HUES48 (cell line): ENCODE data around the gene CERKL.

Experiments
- H3K27ac ChIP-seq: one replicate; pipeline ENCODE4 v1.7.0; 2013; ENCODE audit warnings: low read depth, low read length, inconsistent platforms
- H3K27me3 ChIP-seq: 2 replicates; pipeline ENCODE4 v1.6.1; 2013; ENCODE audit warnings: mild to moderate bottlenecking, low read length; ENCODE audit not compliant: control insufficient read depth, insufficient read depth
- H3K36me3 ChIP-seq: 2 replicates; pipeline ENCODE4 v1.6.1; 2013; ENCODE audit warnings: low read length; ENCODE audit not compliant: control insufficient read depth, insufficient read depth
- H3K4me1 ChIP-seq: 2 replicates; pipeline ENCODE4 v1.6.1; 2013; ENCODE audit warnings: mild to moderate bottlenecking, low read length; ENCODE audit not compliant: control insufficient read depth, insufficient read depth
- H3K4me3 ChIP-seq: 2 replicates; pipeline ENCODE4 v1.5.1; 2013; ENCODE audit warnings: mild to moderate bottlenecking, low read depth, low read length
- H3K9ac ChIP-seq: 2 replicates; pipeline ENCODE4 v1.6.1; 2013; ENCODE audit warnings: mild to moderate bottlenecking, low read depth, low read length, moderate library complexity
- H3K9me3 ChIP-seq: 2 replicates; pipeline ENCODE4 v1.6.1; 2013; ENCODE audit warnings: low read length; ENCODE audit not compliant: control insufficient read depth, insufficient read depth

The CERKL gene

DNA sequence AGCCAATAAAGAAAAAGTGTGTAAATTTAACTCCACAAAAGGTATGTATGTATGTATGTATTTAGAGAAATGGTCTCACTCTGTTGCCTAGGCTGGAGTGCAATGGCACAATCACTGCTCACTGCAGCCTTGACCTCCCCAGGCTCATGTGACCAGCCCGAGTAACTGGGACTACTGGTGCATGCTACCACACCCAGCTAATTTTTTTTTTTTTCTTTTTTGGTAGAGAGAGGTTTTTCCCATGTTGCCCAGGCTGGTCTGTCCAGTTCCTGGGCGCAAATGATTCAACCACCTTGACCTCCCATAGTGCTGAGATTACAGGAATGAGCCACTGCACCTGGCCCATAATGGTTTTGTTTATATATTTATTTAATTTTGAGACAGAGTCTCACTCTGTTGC lies 67.1 kb downstream of the CERKL start:
- peaks cover 11% of the 10 kb centered on the region for H3K4me1 ChIP-seq
- no peak overlapping the region for H3K4me3 ChIP-seq
- H3K27me3 ChIP-seq: no peaks in the 10 kb centered on the region
- no peak overlapping the region for H3K27ac ChIP-seq
- H3K36me3 ChIP-seq: no peaks in the 10 kb centered on the region
- H3K9me3 ChIP-seq: no peaks in the 10 kb centered on the region
- H3K9ac ChIP-seq: no peak overlapping the region

GRCh38 chr2:181588546-181588945 lies 68.4 kb downstream of the CERKL start:
- H3K4me1 ChIP-seq: peaks cover 11% of the 10 kb centered on the region
- H3K36me3 ChIP-seq: no peaks in the 10 kb centered on the region
- H3K27ac ChIP-seq: no peak overlapping the region

GRCh38 chr2:181586569-181587081 lies 70.3 kb downstream of the CERKL start:
- H3K27ac ChIP-seq: no peak overlapping the region
- H3K4me3 ChIP-seq: no peak overlapping the region

More at GRCh38 chr2:181588546-181588945, 68.4 kb downstream of the CERKL start:
- Histone ChIP-seq H3K9me3 (no peaks in the 10 kb centered on the region), H3K4me3 (no peak overlapping the region), H3K27me3 (no peaks in the 10 kb centered on the region), H3K9ac (no peak overlapping the region)

GRCh38 chr2:181585732-181586131 lies 71.2 kb downstream of the CERKL start:
- Histone ChIP-seq H3K36me3 (no peaks in the 10 kb centered on the region), H3K27ac (no peak overlapping the region), H3K4me1 (peaks cover 11% of the 10 kb centered on the region), H3K9ac (no peak overlapping the region), H3K4me3 (no peak overlapping the region), H3K9me3 (no peaks in the 10 kb centered on the region), H3K27me3 (no peaks in the 10 kb centered on the region)

More at GRCh38 chr2:181586569-181587081, 70.3 kb downstream of the CERKL start:
- peaks cover 11% of the 10 kb centered on the region for H3K4me1 ChIP-seq
- no peaks in the 10 kb centered on the region for H3K36me3 ChIP-seq
- H3K27me3 ChIP-seq: no peaks in the 10 kb centered on the region
- H3K9ac ChIP-seq: no peak overlapping the region
- H3K9me3 ChIP-seq: no peaks in the 10 kb centered on the region

- H3K36me3 ChIP-seq: no peaks in the 10 kb centered on the region
- H3K27me3 ChIP-seq: no peaks in the 10 kb centered on the region
- no peak overlapping the region for H3K27ac ChIP-seq
- no peak overlapping the region for H3K9ac ChIP-seq
- H3K4me1 ChIP-seq: 0 out of 2 replicates have a peak, but pooled peaks cover under 1% of the 10 kb centered on the region
- no peaks in the 10 kb centered on the region for H3K9me3 ChIP-seq
- no peak overlapping the region for H3K4me3 ChIP-seq
These were observed 75.4 kb downstream of the CERKL start for GRCh38 chr2:181581534-181581933.

DNA sequence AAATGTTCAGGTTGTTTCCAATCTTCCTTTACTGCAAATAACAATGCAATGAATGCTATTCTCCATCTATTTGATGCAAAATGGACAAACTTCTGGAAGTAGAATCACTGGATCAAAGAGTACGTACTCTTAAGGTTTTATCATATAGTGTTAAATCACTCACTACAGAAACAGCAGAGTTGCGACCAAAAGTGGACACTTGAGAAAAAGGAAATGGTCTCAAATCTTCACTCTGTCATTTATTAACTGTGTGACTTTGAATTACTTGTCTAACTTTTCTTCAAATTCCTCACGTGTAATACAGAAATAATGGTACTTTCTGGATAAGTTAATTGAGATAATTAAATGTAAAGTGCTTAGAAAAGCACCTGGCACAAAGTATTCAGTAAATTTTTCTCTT lies 78.1 kb downstream of the CERKL start:
- Histone ChIP-seq H3K9ac (no peak overlapping the region), H3K4me1 (no peaks in the 10 kb centered on the region), H3K36me3 (no peaks in the 10 kb centered on the region), H3K27me3 (no peaks in the 10 kb centered on the region), H3K9me3 (no peaks in the 10 kb centered on the region), H3K4me3 (no peak overlapping the region), H3K27ac (no peak overlapping the region)

DNA sequence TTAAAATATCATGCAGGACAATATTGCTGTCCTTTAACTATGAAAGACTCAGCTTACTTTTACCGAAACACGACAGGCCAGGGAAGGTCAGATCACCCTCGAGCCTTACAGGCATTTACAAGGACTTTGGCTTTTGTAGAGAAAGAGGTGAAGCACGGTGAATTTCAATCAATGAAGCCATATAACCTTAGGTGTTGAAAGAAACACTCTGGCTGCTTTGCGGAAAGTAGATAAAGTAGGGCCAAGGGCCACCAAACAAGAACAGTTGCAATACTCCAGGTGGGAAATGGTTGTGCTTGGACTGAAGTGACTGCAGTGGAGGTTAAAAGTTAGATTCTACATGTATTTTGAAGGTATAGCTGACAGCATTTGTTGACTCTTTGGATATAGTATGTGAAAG lies 80.5 kb downstream of the CERKL start:
- H3K27ac ChIP-seq: no peak overlapping the region
- no peaks in the 10 kb centered on the region for H3K4me1 ChIP-seq
- H3K27me3 ChIP-seq: no peaks in the 10 kb centered on the region
- H3K36me3 ChIP-seq: no peaks in the 10 kb centered on the region
- no peaks in the 10 kb centered on the region for H3K9me3 ChIP-seq
- no peak overlapping the region for H3K4me3 ChIP-seq
- no peak overlapping the region for H3K9ac ChIP-seq

DNA sequence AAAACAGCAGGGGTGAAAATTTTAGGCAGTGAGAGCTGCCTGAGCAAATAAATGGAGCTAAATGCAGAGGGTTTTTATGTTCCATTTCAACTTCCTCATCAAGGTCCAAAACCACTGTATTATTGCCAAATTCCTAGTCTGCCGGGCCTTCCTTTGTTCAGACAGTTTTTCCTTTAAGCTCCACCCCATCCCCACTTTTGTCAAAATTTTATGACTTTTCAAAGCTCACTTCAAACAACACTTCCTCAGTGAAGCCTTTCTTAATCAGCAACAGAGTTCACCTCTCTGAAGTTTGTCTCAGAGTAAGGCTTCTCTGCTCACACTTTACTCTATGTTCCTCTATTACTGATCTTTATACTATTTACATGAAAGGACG lies 81.3 kb downstream of the CERKL start:
- Histone ChIP-seq H3K27ac (no peak overlapping the region), H3K4me3 (no peak overlapping the region), H3K36me3 (no peaks in the 10 kb centered on the region), H3K4me1 (no peaks in the 10 kb centered on the region), H3K9ac (no peak overlapping the region), H3K9me3 (no peaks in the 10 kb centered on the region), H3K27me3 (no peaks in the 10 kb centered on the region)

- Histone ChIP-seq H3K4me3 (no peak overlapping the region), H3K27ac (no peak overlapping the region), H3K4me1 (no peaks in the 10 kb centered on the region), H3K9ac (no peak overlapping the region), H3K36me3 (no peaks in the 10 kb centered on the region), H3K27me3 (no peaks in the 10 kb centered on the region), H3K9me3 (no peaks in the 10 kb centered on the region)
These were observed 81.8 kb downstream of the CERKL start for GRCh38 chr2:181575024-181575649.

GRCh38 chr2:181574321-181574720 lies 82.6 kb downstream of the CERKL start:
- Histone ChIP-seq H3K9ac (no peak overlapping the region), H3K36me3 (no peaks in the 10 kb centered on the region), H3K9me3 (no peaks in the 10 kb centered on the region), H3K4me1 (no peaks in the 10 kb centered on the region), H3K27me3 (no peaks in the 10 kb centered on the region), H3K27ac (no peak overlapping the region), H3K4me3 (no peak overlapping the region)

DNA sequence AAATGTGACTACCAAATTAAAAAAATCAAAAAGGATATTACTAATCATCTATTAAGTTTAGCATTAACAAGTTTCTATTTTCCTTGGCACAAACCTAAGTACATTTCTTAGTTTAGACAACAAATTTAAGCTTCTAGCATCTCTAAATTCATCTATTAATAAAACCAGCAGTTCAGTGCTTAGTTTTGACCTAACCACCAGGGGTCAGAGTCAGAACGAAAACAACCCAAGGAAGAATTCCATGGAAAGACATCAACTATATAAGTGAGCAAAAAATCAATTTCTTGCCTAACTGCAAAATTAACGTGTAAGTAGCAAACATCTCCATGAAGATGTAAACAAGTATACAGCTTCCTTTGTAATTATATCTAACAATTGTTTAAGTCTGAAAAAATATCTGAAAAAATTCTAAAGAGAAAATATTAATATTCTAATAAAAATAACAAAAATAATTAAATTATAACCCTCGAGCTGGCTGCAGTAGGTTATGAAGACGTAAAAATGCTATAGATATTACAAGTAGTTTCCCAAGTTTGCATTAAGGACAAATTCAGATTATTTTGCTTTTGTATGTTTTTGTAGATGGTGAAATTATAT lies 83.7 kb downstream of the CERKL start:
- H3K9me3 ChIP-seq: no peaks in the 10 kb centered on the region
- H3K4me3 ChIP-seq: no peak overlapping the region
- no peaks in the 10 kb centered on the region for H3K27me3 ChIP-seq

More for the DNA sequence above, 83.7 kb downstream of the CERKL start:
- Histone ChIP-seq H3K27ac (no peak overlapping the region), H3K4me1 (no peaks in the 10 kb centered on the region), H3K9ac (no peak overlapping the region), H3K36me3 (no peaks in the 10 kb centered on the region)
